OCI-LY3 (cell line): Measurements from ENCODE around the gene VWA2.

ENCODE experiments used
- H2AFZ ChIP-seq: fragments of 200-600, 300-600 bp; shearing (Covaris generic); 2 replicates; pipeline ENCODE4 v1.6.0; 2014; ENCODE audit warnings: antibody characterized with exemption, low read depth, low read length
- H3K27ac ChIP-seq: fragments of 200-600, 300-600 bp; sonication (generic); 2 replicates; pipeline ENCODE4 v1.5.1; 2014; ENCODE audit warnings: mild to moderate bottlenecking, low read length, moderate library complexity, mixed read lengths
- H3K27me3 ChIP-seq: fragments of 200-600, 300-600 bp; sonication (generic); 2 replicates; pipeline ENCODE4 v1.6.1; 2014; ENCODE audit warnings: low read depth, low read length, mixed read lengths
- H3K36me3 ChIP-seq: fragments of 200-600, 300-600 bp; sonication (generic); replicated peaks from 2 replicates; pipeline ENCODE3; 2014; ENCODE audit warnings: low read depth, low read length, mixed read lengths
- H3K4me1 ChIP-seq: fragments of 300-600, 200-600 bp; sonication (generic); 2 replicates; pipeline ENCODE4 v1.6.1; 2014; ENCODE audit warnings: low read length, mixed read lengths
- H3K4me2 ChIP-seq: fragments of 200-600, 300-600 bp; sonication (generic); 2 replicates; pipeline ENCODE4 v1.6.1; 2014; ENCODE audit warnings: low read length, mixed read lengths
- H3K4me3 ChIP-seq: fragments of 300-600, 200-600 bp; sonication (generic); 2 replicates; pipeline ENCODE4 v1.5.1; 2014; ENCODE audit warnings: antibody characterized with exemption, mild to moderate bottlenecking, low read length, moderate library complexity
- H3K79me2 ChIP-seq: fragments of 300-600, 200-600 bp; shearing (Covaris generic); 2 replicates; pipeline ENCODE4 v1.6.1; 2014; ENCODE audit warnings: mild to moderate bottlenecking, low read length, mixed read lengths
- H3K9ac ChIP-seq: fragments of 300-600, 200-600 bp; shearing (Covaris generic); 2 replicates; pipeline ENCODE4 v1.6.0; 2014; ENCODE audit warnings: mild to moderate bottlenecking, low read length, moderate library complexity
- H3K9me3 ChIP-seq: fragments of 200-600, 300-600 bp; shearing (Covaris generic); 2 replicates; pipeline ENCODE4 v1.6.1; 2014; ENCODE audit warnings: low read length, mixed read lengths; ENCODE audit not compliant: insufficient read depth
- H4K20me1 ChIP-seq: fragments of 200-600, 300-600 bp; sonication (generic); 2 replicates; pipeline ENCODE4 v1.6.1; 2016; ENCODE audit warnings: low read length, mixed read lengths; ENCODE audit not compliant: insufficient read depth
- EZH2phosphoT487 ChIP-seq: fragments of 200-600 bp; shearing (Covaris generic); IDR thresholded peaks from 2 replicates; pipeline ENCODE4 v1.6.1; 2018; ENCODE audit warnings: antibody characterized with exemption, mixed run types, low read depth
- TF ChIP-seq, protein P1 (sequence below): fragments of 200-600, 300-600 bp; sonication (generic); IDR thresholded peaks from 2 replicates; pipeline ENCODE4 v1.5.1; 2014; ENCODE audit warnings: antibody characterized with exemption, low read length, low read depth

VWA2 gene

DNA sequence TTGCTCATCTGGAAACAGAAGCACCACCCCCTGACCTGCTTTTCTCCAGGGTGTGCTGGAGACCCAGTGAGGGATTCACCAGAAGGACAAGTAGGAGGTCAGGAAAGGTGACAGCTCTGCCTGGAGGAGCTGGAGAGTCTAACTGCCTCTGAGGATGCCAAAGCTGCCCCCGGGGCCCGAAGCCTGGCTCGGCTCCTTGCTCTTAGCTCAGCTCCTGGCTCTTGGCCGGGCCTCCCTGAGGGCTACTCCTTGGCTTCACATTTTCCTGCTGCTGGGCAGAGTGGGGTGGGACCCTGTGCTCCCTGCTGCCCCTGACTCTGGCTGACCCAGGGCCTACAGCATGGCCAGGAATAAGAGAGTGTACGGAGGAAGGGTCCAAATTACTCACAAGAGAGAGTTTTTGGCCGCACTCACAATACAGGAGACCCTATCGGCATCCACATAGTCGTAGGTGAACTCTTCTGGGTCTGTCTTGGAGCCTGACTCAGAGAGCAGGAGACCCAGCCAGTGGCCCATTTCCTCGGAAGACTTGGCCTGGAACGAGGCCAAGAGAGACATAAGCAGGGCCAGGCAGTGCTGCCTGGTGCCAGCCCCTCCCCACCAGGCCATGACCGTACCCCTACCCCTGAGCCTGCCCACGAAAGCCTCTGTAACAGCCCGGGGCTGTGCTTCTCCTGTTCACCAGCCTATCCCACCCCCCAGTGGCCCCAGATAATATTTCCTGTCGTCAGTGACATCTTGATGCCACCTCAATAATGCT is 63.1 kb downstream of the VWA2 start:
- TF ChIP-seq, protein P1, sequence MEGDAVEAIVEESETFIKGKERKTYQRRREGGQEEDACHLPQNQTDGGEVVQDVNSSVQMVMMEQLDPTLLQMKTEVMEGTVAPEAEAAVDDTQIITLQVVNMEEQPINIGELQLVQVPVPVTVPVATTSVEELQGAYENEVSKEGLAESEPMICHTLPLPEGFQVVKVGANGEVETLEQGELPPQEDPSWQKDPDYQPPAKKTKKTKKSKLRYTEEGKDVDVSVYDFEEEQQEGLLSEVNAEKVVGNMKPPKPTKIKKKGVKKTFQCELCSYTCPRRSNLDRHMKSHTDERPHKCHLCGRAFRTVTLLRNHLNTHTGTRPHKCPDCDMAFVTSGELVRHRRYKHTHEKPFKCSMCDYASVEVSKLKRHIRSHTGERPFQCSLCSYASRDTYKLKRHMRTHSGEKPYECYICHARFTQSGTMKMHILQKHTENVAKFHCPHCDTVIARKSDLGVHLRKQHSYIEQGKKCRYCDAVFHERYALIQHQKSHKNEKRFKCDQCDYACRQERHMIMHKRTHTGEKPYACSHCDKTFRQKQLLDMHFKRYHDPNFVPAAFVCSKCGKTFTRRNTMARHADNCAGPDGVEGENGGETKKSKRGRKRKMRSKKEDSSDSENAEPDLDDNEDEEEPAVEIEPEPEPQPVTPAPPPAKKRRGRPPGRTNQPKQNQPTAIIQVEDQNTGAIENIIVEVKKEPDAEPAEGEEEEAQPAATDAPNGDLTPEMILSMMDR = no peak
- no peak for TF ChIP-seq EZH2phosphoT487
- H3K9me3 ChIP-seq = no peaks in the 10 kb centered on the region
- no peak overlapping the region for H2AFZ ChIP-seq
- no peak overlapping the region for H3K4me3 ChIP-seq
- no peak overlapping the region for H3K4me2 ChIP-seq
- no peaks in the 10 kb centered on the region for H3K79me2 ChIP-seq
- H3K36me3 ChIP-seq = no peaks in the 10 kb centered on the region
- H3K27me3 ChIP-seq = no peaks in the 10 kb centered on the region
- no peaks in the 10 kb centered on the region for H3K4me1 ChIP-seq
- H3K9ac ChIP-seq = no peak overlapping the region
- H3K27ac ChIP-seq = no peak overlapping the region
- H4K20me1 ChIP-seq = no peaks in the 10 kb centered on the region

DNA sequence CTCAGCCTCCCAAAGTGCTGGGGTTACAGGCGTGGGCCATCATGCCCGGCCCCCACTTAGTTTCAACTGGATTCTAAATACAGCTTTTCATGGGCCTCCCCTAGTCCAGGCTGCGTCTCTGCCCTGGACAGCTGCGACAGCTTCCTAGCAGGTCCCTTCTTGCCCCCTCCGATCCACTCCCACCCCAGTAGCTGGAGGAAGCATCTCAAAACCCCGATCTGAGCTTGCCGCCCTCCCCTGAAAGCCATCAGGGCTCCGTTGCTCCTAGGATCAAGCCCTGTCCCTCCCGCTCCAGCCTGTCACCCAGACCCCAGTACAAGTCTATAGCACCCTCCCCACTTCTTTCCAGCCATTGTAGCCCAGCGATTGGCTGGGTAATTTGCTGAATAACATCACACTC is 64.5 kb downstream of the VWA2 start:
- Histone ChIP-seq H3K4me3 (peak overlapping the region; percentile 88), H3K27ac (no peak overlapping the region), H3K4me2 (peak overlapping the region; percentile 99), H3K79me2 (no peaks in the 10 kb centered on the region), H3K9ac (no peak overlapping the region), H4K20me1 (no peaks in the 10 kb centered on the region), H3K4me1 (no peaks in the 10 kb centered on the region), H2AFZ (peak overlapping the region; percentile 98; the same call in 1 of the 2 replicates), H3K9me3 (no peaks in the 10 kb centered on the region), H3K27me3 (peaks cover 4% of the 10 kb centered on the region; the same call in 1 of the 2 replicates), H3K36me3 (no peaks in the 10 kb centered on the region)
- TF ChIP-seq, protein P1 = no peak
- no peak for TF ChIP-seq EZH2phosphoT487

DNA sequence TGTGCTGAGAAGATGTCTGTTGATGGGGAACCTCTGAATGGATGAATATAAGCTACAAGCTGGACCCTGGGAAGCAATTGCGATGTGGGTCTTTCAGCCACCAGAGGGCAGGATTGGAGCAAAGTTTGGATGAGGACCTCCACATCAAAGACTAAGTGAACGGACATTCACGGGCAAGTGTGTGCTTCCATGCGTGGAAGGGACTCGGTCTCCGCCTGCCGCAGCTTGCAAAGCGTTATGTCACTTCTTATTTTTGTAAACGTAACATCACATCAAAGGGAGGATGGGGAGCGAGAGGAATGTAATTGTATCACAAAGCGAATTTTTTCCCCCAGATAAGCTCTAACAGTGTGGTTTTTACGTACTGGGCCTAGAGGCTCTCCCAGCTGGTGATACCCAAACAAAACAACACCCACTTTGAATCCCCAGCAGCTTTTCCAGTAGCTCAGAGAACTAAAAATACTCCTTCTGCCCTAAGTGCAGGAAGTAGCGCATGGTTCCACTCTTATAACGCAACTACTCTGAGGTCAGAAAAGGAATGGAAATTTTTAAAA is 65.0 kb downstream of the VWA2 start:
- no peaks in the 10 kb centered on the region for H3K9me3 ChIP-seq
- no peak overlapping the region for H3K27ac ChIP-seq
- peak overlapping the region; percentile 60 for H3K9ac ChIP-seq
- H3K36me3 ChIP-seq = no peaks in the 10 kb centered on the region
- H3K4me1 ChIP-seq = no peaks in the 10 kb centered on the region
- no peaks in the 10 kb centered on the region for H3K79me2 ChIP-seq
- H3K27me3 ChIP-seq = peaks cover 9% of the 10 kb centered on the region; the same call in 1 of the 2 replicates
- H3K4me2 ChIP-seq = peak overlapping the region; percentile 99
- H4K20me1 ChIP-seq = no peaks in the 10 kb centered on the region
- no peak for TF ChIP-seq EZH2phosphoT487
- TF ChIP-seq, protein P1 = peak; percentile 67
- H3K4me3 ChIP-seq = peak overlapping the region; percentile 88
- peak overlapping the region; percentile 98 for H2AFZ ChIP-seq

DNA sequence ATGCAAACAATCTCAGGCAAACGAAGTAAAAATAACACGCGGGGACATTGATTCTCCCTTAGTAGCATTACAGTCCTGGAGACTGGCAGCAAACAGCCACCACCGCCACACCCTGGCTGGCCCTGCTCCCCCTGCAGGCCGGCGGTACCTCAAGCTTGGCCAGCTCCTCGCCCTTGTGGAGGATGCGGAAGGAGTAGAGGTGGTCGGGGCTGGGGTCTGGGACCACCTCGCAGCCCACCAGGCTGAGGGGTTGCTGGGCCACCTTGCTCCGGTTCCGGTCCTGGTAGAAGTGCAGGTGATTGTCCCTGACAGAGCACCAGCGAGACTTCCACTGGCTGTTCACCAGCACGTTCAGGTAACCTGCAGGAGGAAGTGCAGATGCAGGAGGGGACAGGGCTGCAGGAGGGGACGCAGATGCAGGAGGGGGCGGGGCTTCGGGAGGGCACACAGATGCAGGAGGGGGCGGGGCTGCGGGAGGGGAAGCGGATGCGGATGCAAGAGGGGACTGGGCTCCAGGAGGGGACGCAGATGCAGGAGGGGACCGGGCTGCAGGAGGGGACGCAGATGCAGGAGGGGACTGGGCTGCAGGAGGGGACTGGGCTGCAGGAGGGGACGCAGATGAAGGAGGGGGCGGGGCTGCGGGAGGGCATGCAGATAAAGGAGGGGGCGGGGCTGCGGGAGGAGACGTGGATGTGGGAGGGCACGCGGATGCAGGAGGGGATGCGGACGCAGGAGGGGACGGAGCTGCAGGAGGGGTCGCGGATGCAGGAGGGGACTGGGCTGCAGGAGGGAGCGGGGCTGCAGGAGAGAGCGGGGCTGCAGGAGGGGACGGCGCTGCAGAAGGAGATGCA is 65.7 kb downstream of the VWA2 start:
- H3K9me3 ChIP-seq = no peaks in the 10 kb centered on the region
- H3K4me3 ChIP-seq = peak overlapping the region; percentile 88
- H4K20me1 ChIP-seq = no peaks in the 10 kb centered on the region
- no peak overlapping the region for H3K27ac ChIP-seq
- H3K9ac ChIP-seq = peak overlapping the region; percentile 60
- no peaks in the 10 kb centered on the region for H3K79me2 ChIP-seq
- H3K4me2 ChIP-seq = peak overlapping the region; percentile 99
- no peaks in the 10 kb centered on the region for H3K4me1 ChIP-seq
- TF ChIP-seq EZH2phosphoT487 = no peak
- TF ChIP-seq, protein P1 = peak; percentile 51
- H2AFZ ChIP-seq = peak overlapping the region; percentile 98
- no peaks in the 10 kb centered on the region for H3K36me3 ChIP-seq
- peaks cover 9% of the 10 kb centered on the region; the same call in 1 of the 2 replicates for H3K27me3 ChIP-seq
